DMS53 treated with DMSO at 0.1 percent for 48 hours (cell line): ENCODE data around the gene NFIC.
"Not testable (repeated sequence)": the region's sequence is repeated elsewhere in the genome, so short reads cannot be mapped to it uniquely, and the experiment has no call there.

ENCODE experiments used
- DNase-seq: peaks from one replicate; lab custom pipeline; 2025; ENCODE audit not compliant: unreplicated experiment; lab: John Stamatoyannopoulos, UW

Gene NFIC

GRCh38 chr19:3365836-3366752, at the start of gene NFIC:
NFIC (plus strand) TSS chr19:3366583; CDS start chr19:3366637, 54 bp downstream.
- no peak for DNase-seq

GRCh38 chr19:3316659-3317207, 49.6 kb upstream of the NFIC start:
- no peak for DNase-seq

GRCh38 chr19:3319643-3320353, 46.6 kb upstream of the NFIC start:
- DNase-seq, result no peak

GRCh38 chr19:3320354-3320670, 46.1 kb upstream of the NFIC start:
- DNase-seq, result no peak

- DNase-seq, result no peak
Observed at GRCh38 chr19:3320853-3321252, 45.5 kb upstream of the NFIC start.

- DNase-seq, result no peak
Observed at GRCh38 chr19:3321696-3322095, 44.7 kb upstream of the NFIC start.

DNA sequence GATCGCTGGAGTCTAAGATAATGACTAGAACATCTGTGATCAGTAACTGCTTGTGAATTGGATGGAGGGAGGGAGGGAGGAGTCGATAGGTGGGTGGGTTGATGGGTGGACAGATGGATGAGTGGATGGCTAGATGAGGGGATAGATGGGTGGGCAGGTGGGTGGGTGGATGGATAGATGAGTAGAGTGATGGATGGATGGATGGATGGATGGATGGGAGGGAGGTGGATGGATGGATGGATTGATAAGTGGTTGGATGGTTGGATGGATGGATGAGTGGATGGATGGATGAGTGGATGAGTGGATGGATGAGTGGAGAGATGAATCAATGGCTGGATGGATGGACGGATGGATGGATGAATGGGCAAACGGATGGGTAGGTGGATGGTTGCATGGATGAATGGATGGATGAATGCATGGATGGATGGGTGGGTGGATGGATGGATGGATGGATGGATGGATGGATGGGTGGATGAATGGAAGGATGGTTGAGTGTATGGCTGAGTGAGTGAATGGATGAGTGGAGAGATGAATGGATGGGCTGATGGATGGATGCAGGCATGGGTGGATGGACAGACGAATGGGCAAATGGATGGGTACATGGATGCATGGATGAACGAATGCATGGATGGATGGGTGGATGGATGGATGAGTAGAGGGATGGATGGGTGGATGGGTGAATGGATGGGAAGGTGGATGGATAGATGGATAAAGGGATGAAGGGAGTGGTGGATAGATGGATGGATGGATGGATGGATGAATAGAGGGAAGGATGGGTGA, 44.0 kb upstream of the NFIC start:
- DNase-seq, result no peak

DNA sequence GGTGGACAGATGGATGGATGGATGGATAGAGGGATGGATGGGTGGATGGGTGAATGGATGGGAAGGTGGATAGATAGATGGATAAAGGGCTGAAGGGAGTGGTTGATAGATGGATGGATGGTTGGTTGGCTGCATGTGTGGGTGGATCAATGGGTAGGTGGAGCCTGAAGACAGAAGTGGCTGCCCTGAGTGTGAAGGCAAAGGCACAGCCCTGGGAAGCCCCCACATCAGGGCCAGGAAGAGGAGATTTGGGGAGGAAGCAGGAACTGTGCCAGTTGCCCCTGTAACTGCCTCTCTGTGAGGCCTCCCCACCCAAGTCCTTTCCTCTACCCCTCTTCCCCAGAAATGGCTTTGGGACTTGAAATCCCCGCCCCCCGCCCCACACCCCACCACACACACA, 43.4 kb upstream of the NFIC start:
- DNase-seq, result no peak

GRCh38 chr19:3323658-3324057, 42.7 kb upstream of the NFIC start:
- DNase-seq, result no peak

- DNase-seq, result no peak
Observed at GRCh38 chr19:3324405-3324856, 42.0 kb upstream of the NFIC start.

- no peak for DNase-seq
Observed at GRCh38 chr19:3325451-3325850, 40.9 kb upstream of the NFIC start.

DNA sequence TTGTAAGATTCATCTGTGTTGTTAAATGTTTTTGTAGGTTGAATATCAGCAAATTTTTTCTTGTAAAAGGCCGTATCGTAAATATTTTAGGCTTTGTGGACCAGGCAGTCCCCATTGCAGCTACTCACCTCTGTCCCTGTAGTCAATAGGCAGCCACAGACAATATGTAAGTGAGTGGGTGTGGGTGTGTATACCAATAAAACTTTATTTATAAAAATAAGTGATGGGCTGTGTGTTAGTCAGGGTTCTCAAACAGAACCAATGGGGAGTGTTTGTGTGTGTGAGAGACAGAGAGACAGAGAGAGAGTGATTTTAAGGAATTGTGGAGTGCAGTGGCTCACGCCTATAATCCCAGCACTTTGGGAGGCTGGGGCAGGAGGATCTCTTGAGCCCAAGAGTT, 37.6 kb upstream of the NFIC start:
- no peak for DNase-seq

- DNase-seq, result no peak
Observed at GRCh38 chr19:3330047-3330446, 36.3 kb upstream of the NFIC start.

GRCh38 chr19:3332232-3332631, 34.2 kb upstream of the NFIC start:
- not testable (repeated sequence) for DNase-seq

- no peak for DNase-seq
Observed at GRCh38 chr19:3333020-3333583, 33.3 kb upstream of the NFIC start.

GRCh38 chr19:3333662-3334061, 32.7 kb upstream of the NFIC start:
- no peak for DNase-seq

DNA sequence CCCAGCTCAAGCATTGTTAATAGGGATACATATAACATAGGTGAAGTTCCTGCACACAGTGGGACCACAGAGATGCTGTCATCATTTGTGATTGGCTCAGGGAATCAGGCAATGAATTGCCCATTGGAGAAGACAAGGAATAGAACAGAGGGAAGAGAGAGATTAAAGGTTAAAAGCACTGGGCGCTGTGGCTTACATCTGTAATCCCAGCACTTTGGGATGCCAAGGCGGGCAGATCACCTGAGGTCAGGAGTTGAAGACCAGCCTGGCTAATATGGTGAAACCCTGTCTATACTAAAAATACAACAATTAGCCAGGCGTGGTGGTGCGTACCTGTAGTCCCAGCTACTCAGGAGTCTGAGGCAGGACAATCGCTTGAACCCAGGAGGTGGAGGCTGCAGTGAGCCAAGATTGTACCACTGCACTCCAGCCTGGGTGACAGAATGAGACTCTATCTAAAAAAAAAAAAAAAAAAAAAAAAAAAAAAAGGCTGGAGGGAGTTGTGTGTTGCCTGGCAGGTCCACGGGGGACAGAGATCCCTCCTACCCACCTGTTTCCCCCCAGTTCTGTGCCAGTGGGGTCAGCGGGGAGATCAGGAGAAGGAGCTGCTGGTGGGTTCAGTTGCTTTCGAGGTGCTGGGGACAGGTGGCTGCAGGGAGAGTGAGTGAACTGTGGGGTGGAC, 31.5 kb upstream of the NFIC start:
- DNase-seq, result not testable (repeated sequence)

DNA sequence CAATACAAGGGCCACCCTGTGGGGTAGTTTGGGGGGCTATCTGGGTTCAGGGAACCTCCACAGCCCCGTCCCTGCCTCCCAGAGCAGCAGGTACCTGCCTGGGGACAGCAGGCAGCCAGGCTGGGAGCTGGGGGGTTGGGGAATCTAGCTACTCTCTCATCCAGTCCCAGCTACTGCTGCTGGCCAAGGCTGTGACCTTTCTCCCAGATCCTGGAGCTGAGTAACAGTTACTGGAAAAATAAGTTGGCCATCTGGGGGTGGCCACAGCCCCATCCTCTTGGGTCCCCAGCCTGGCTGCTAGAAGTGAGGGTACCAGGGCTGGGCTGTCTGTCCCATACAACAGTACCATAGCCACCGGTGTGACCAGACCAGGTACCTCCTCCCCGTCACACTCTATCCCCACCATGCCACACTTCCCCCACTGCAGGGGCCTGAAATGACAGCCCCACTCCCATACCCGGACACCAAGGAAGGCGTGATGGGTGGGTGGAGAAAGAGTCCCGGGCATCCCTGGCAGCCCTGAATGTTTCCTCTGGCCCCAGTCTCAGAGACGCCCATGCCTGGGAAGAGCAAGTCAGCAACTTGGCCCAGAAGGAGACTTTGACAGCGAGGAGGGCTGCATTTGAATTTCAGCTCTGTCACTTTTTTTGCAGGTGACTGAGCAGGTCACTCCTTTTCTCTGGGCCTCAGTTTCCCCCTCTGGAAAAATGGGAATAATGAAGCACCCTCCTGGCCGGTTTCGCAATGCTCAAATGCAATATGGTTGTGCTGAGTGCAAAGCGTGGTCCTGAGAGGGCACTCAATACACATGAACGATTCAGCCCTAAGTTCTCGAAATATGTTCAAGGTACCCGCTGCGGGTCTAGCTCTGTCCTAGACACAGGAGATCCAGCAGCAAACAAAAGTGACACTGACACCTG, 30.7 kb upstream of the NFIC start:
- DNase-seq, result no peak

GRCh38 chr19:3336351-3336679, 30.1 kb upstream of the NFIC start:
- DNase-seq, result no peak
